ENCODE measurements around the gene FAM90A1.
A peak's percentile ranks its signal among the peaks of the same experiment; 100 is the strongest.
"Not testable (repeated sequence)": the region's sequence is repeated elsewhere in the genome, so short reads cannot be mapped to it uniquely, and the experiment has no call there.

FAM90A1 gene, protein sequence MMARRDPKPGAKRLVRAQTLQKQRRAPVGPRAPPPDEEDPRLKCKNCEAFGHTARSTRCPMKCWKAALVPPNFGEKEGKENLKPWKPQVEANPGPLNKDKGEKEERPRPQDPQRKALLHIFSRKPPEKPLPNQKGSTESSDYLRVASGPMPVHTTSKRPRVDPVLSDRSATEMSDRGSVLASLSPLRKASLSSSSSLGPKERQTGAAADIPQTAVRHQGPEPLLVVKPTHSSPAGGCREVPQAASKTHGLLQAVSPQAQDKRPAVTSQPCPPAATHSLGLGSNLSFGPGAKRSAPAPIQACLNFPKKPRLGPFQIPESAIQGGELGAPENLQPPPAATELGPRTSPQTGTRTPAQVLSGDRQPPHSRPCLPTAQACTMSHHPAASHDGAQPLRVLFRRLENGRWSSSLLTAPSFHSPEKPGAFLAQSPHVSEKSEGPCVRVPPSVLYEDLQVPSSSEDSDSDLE

GRCh38 chr12:8226992-8227731, at the start of gene FAM90A1:
Gene FAM90A1, minus strand, starts transcription at chr12:8227618. Its CDS starts 2,786 bp downstream, at chr12:8224832.
- DNase-seq, result not testable (repeated sequence)

DNA sequence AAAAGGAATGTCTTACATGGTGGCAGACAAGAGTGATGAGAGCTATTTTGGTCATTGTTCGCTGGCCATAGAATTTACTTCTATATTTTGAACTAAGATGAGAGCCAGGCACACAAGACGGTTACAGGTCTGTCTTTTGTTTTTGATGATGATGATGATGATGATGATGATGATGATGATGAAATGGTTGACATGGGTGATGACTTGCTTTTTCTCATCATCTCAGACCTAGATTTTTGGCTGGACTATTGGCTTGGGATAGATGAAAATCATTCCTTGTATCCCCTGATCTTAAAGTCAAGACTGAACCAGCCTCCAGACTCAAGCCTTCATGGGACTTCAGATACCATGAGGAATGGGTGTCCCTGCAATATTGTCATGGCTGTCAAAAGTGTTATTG, 49.0 kb upstream of the FAM90A1 start:
- DNase-seq, result not testable (repeated sequence)

DNA sequence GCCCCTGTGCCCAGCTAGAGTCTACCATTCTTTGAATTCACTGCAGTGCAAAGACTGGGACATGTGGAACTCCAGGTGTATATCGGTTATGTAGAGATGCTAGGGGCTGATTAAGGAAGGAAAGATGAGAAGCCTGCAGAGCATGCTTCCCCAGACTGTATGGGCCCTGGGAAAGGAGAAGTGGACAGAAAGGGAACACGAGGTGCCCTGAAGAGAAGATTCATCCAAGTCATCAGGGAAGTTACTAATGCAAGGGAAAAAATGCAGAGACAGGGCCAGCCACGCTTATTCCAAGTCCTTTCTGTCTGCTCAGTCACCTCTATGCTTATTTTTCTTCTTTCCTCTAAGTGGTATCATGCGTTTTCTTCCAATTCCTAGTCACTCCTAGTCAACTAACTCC, 39.3 kb upstream of the FAM90A1 start:
- not testable (repeated sequence) for DNase-seq

DNA sequence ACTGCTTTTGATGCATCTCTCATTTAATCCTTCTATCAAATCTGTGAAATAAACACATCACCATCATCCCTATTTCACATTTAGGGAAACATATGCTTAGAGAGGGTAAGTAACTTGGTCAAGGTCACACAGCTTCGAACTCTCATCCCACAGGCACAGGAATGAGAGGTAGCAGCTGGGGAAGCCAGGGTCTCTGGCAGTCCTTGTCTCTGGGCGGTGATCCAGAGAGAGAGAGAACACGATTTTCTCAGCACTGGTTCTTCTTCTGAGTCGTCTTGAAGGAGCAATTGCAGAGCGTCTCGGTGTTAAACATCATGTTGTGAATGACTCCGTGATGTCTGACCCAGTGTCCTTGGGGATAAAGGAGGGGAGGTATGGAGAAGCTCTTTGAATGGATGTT, 36.8 kb upstream of the FAM90A1 start:
- not testable (repeated sequence) for DNase-seq

DNA sequence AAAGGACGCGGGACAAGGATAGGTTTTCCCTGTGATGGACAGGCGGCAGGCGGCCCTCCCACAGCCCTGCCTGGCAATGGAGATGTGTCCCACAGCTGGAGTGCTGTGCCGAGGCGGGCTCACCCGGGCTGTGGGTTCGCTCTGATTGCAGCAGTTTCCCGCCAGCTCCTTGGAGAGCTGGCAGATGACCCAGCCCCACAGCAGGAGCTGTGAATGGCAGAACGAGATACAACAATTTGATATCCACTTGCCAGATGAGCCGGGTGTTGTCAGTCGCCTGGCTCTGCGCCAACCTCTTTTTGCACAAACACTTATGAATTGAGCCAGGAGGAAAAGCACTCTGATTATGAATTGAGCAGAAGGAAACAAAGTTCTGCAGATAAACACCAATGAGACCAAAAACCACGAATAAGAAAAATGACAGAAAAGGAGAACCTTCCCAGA, 33.7 kb upstream of the FAM90A1 start:
- not testable (repeated sequence) for DNase-seq

DNA sequence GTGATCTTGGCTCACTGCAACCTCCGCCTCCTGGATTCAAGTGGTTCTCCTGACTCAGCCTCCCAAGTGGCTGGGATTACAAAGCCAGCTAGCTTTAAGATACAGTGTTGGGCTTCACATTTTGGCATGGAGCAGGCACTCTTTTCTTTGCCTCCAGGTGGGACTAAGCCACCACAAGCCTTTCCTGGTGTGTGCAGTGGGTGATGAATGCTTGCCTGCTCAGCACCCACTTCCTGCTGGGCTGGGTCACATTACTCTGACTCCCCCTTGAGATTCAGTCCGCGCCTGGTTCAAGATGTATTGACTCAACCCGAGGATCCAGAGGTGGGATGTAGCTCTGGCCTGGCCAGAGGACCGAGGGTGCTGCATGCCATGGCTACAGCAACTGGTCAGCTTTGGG, 28.9 kb upstream of the FAM90A1 start:
- not testable (repeated sequence) for DNase-seq

DNA sequence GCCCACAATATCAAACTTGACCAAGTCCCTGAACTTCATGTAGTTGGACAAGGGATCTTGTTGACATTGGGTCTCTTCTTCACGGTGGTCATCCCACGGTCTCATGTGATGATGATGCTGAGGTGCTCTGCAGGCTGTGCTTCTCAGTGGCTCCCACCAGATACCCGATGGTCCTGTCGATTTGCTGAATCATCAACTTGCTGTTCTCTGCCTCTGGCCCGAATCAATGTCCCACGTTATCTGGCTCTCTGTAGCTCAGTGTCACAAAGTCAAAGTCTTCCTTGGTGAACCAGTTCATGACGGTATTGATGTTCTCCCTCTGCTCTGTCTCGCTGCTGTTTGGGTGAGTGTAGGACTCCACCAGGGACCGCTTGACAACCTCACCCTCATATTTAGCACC, 27.3 kb upstream of the FAM90A1 start:
- DNase-seq, result not testable (repeated sequence)

DNA sequence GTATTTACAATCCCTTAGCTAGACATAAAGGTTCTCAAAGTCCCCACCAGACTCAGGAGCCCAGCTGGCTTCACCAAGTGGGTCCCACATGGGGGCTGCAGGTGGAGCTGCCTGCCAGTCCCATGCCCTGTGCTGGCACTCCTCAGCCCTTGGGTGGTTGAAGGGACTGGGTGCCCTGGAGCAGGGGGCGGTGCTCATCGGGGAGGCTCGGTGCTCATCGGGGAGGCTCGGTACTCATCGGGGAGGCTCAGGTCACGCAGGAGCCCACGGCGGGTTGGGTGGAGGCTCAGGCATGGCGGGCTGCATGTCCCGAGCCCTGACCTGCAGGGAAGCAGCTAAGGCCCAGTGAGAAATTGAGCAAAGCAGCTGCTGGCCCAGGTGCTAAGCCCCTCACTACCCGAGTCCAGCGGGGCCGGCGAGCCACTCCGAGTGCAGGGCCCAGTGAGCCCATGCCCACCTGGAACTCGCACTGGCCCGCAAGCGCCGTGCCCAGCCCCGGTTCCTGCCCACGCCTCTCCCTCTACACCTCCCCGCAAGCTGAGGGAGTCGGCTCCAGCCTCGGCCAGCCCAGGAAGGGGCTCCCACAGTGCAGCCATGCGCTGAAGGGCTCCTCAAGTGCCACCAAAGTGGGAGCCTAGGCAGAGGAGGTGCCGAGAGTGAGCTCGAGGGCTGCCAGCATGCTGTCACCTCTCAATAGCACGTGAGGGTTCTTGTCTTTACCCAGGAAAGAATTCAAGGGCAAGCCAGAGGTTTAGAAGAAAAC, 24.8 kb upstream of the FAM90A1 start:
- DNase-seq, result not testable (repeated sequence)

DNA sequence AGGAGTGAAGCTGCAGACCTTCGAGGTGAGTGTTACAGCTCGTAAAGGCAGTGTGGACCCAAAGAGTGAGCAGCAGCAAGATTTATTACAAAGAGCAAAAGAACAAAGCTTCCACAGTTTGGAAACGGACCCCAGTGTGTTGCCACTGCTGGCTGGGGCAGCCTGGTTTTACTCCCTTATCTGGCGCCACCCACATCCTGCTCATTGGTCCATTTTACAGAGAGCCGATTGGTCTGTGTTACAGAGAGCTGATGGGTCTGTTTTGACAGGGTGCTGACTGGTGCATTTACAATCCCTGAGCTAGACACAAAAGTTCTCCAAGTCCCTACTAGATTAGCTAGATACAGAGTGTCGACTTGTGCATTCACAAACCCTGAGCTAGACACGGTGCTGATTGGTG, 24.2 kb upstream of the FAM90A1 start:
- DNase-seq, result not testable (repeated sequence)

GRCh38 chr12:8246941-8247535, 19.6 kb upstream of the FAM90A1 start:
- not testable (repeated sequence) for DNase-seq

- DNase-seq, result peak; percentile 69
Measured at GRCh38 chr12:8243682-8244161, 16.3 kb upstream of the FAM90A1 start.

GRCh38 chr12:8242880-8243681, 15.7 kb upstream of the FAM90A1 start:
- DNase-seq, result peak; percentile 96

- not testable (repeated sequence) for DNase-seq
Measured at GRCh38 chr12:8242622-8242879, 15.1 kb upstream of the FAM90A1 start.

GRCh38 chr12:8241917-8242621, 14.7 kb upstream of the FAM90A1 start:
- peak; percentile 8 for DNase-seq

- not testable (repeated sequence) for DNase-seq
Measured at GRCh38 chr12:8240340-8241114, 13.1 kb upstream of the FAM90A1 start.

- not testable (repeated sequence) for DNase-seq
Measured at GRCh38 chr12:8237031-8237430, 9.6 kb upstream of the FAM90A1 start.

DNA sequence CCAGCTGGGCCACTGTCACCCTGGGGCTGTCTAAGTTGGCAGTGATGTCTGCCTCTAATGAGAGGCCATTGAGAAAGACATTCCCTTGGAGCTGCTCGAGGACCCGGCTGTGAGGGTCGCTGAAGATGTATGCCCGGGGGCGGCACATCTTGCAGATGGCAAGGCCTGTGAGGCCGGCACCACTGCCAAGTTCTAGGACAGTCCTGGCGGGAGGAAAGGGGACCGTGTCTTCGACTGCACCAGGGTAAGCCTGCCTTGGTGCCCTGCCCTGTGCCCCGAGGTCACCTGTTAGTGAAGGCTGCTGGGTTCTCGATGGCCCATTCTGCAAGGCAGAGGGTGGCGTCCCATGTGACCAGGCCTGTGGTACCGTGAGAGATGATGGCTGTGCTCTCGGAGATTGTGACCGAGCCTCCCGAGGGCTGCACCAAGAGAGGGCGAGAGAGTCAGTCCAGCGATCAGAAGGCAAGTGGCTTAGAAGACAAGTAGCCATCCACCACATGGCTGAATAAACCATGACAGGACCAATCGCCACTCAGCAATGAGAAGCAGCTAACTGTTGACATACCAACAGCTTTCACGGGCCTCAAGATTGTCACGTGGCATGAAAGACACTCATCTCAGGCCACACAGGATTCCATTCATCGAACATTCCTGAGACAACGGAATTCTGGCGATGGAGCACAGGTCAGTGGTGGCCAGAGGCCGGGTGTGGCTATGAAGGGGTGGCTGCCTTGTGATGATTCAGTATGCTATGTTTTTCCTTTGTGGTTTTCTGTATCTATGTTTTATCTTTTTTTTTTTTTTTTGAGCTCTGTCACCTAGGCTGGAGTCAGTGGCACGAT, 8.1 kb upstream of the FAM90A1 start:
- not testable (repeated sequence) for DNase-seq

DNA sequence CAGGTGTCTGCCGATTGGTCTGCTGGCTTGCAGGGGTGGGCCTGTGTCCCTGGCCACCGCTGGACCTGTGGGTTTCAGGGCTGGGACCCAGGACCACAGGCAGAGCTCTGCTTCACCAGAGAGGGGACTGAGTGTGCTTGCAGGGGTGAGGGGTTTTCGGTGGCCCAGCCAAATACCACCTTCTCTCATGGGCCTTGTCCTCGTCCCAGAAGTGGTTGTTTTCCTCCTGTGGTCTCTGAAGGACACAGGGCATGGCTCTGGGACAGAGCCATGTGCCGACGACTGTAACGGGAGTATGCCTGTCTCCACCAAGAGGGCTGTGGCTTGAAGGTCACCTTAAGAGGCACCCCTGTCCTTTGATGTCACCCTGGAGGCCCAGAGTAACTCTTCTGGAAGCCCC, 7.3 kb upstream of the FAM90A1 start:
- DNase-seq, result not testable (repeated sequence)

GRCh38 chr12:8233935-8234495, 6.6 kb upstream of the FAM90A1 start:
- DNase-seq, result not testable (repeated sequence)
